ENCODE measurements around the gene CETN1.

CETN1 gene

GRCh38 chr18:596288-596881 lies 16.2 kb downstream of the CETN1 start:
- no peak for TF ChIP-seq EZH2phosphoT487 (conservative IDR thresholded peaks at IDR 0.05; ENCODE audit: low read length)
- TF ChIP-seq, protein P1, sequence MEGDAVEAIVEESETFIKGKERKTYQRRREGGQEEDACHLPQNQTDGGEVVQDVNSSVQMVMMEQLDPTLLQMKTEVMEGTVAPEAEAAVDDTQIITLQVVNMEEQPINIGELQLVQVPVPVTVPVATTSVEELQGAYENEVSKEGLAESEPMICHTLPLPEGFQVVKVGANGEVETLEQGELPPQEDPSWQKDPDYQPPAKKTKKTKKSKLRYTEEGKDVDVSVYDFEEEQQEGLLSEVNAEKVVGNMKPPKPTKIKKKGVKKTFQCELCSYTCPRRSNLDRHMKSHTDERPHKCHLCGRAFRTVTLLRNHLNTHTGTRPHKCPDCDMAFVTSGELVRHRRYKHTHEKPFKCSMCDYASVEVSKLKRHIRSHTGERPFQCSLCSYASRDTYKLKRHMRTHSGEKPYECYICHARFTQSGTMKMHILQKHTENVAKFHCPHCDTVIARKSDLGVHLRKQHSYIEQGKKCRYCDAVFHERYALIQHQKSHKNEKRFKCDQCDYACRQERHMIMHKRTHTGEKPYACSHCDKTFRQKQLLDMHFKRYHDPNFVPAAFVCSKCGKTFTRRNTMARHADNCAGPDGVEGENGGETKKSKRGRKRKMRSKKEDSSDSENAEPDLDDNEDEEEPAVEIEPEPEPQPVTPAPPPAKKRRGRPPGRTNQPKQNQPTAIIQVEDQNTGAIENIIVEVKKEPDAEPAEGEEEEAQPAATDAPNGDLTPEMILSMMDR (IDR thresholded peaks at IDR 0.05; ENCODE audit: insufficient read depth, low read length, poor library complexity, severe bottlenecking) = no peak
- no peaks in the 10 kb centered on the region for H3K36me3 ChIP-seq (ENCODE audit: low read length)
- no peaks in the 10 kb centered on the region for H3K27me3 ChIP-seq (ENCODE audit: low read length)
- H3K79me2 ChIP-seq (ENCODE audit: insufficient read depth, low read length) = no peaks in the 10 kb centered on the region
- H3K9me3 ChIP-seq (ENCODE audit: insufficient read depth, low read length) = no peaks in the 10 kb centered on the region
- H3F3A ChIP-seq (ENCODE audit: insufficient read depth) = no peaks in the 10 kb centered on the region
- H3K4me2 ChIP-seq (ENCODE audit: low read depth, low read length, poor library complexity, severe bottlenecking) = no peak overlapping the region
- H3K9ac ChIP-seq (ENCODE audit: low read length) = no peak overlapping the region
- H3K4me3 ChIP-seq (ENCODE audit: insufficient read depth, low read length, poor library complexity, severe bottlenecking) = no peak overlapping the region
- H2AFZ ChIP-seq (ENCODE audit: low read depth, low read length, severe bottlenecking) = no peak overlapping the region
- H3K9me2 ChIP-seq (replicated peaks; ENCODE audit: insufficient read depth, low read length) = no peaks in the 10 kb centered on the region
- H3K27ac ChIP-seq (ENCODE audit: low read depth, low read length) = no peak overlapping the region
- no peaks in the 10 kb centered on the region for H4K20me1 ChIP-seq (ENCODE audit: low read depth, low read length)

- Histone ChIP-seq H2AFZ (ENCODE audit: low read depth, low read length, severe bottlenecking) (no peak overlapping the region), H3K27ac (ENCODE audit: low read depth, low read length) (no peak overlapping the region), H3K79me2 (ENCODE audit: insufficient read depth, low read length) (no peaks in the 10 kb centered on the region), H3K4me3 (ENCODE audit: insufficient read depth, low read length, poor library complexity, severe bottlenecking) (no peak overlapping the region), H3K9ac (ENCODE audit: low read length) (no peak overlapping the region), H3K9me2 (replicated peaks; ENCODE audit: insufficient read depth, low read length) (no peaks in the 10 kb centered on the region), H3K4me2 (ENCODE audit: low read depth, low read length, poor library complexity, severe bottlenecking) (no peak overlapping the region), H3K36me3 (ENCODE audit: low read length) (no peaks in the 10 kb centered on the region), H3K9me3 (ENCODE audit: insufficient read depth, low read length) (no peaks in the 10 kb centered on the region), H3F3A (ENCODE audit: insufficient read depth) (no peaks in the 10 kb centered on the region), H4K20me1 (ENCODE audit: low read depth, low read length) (no peaks in the 10 kb centered on the region), H3K27me3 (ENCODE audit: low read length) (no peaks in the 10 kb centered on the region)
- no peak for TF ChIP-seq EZH2phosphoT487 (conservative IDR thresholded peaks at IDR 0.05; ENCODE audit: low read length)
- TF ChIP-seq, protein P1 (IDR thresholded peaks at IDR 0.05; ENCODE audit: insufficient read depth, low read length, poor library complexity, severe bottlenecking) = no peak
Measured at GRCh38 chr18:598124-598589, 18.0 kb downstream of the CETN1 start.

DNA sequence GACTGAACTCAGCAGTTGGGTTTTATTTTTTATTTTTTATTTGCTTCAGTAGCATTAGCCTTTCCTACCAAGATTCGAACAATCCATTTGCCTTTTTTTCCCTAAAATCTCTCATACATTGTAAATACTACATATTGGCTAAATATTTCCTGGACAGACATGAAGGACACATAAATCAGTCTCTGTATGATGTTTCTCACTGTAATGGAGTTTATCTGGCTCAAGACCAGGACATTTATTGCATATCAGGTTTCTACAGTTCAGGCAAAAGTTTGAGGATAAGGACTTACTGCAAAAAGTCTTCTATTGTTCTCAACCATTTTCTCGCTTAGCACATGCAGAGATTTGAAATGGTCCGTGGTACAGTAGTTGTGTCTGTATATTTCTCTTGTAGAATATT lies 19.9 kb downstream of the CETN1 start:
- TF ChIP-seq, protein P1 (IDR thresholded peaks at IDR 0.05; ENCODE audit: insufficient read depth, low read length, poor library complexity, severe bottlenecking) = no peak
- TF ChIP-seq EZH2phosphoT487 (conservative IDR thresholded peaks at IDR 0.05; ENCODE audit: low read length) = no peak
- no peaks in the 10 kb centered on the region for H3K9me3 ChIP-seq (ENCODE audit: insufficient read depth, low read length)
- H2AFZ ChIP-seq (ENCODE audit: low read depth, low read length, severe bottlenecking) = no peak overlapping the region
- H3K4me2 ChIP-seq (ENCODE audit: low read depth, low read length, poor library complexity, severe bottlenecking) = no peak overlapping the region
- no peak overlapping the region for H3K27ac ChIP-seq (ENCODE audit: low read depth, low read length)
- H3K9me2 ChIP-seq (replicated peaks; ENCODE audit: insufficient read depth, low read length) = no peaks in the 10 kb centered on the region
- H3F3A ChIP-seq (ENCODE audit: insufficient read depth) = no peaks in the 10 kb centered on the region
- no peaks in the 10 kb centered on the region for H3K27me3 ChIP-seq (ENCODE audit: low read length)
- no peaks in the 10 kb centered on the region for H3K36me3 ChIP-seq (ENCODE audit: low read length)
- no peaks in the 10 kb centered on the region for H4K20me1 ChIP-seq (ENCODE audit: low read depth, low read length)
- H3K9ac ChIP-seq (ENCODE audit: low read length) = no peak overlapping the region
- H3K4me3 ChIP-seq (ENCODE audit: insufficient read depth, low read length, poor library complexity, severe bottlenecking) = no peak overlapping the region
- H3K79me2 ChIP-seq (ENCODE audit: insufficient read depth, low read length) = no peaks in the 10 kb centered on the region
